Prostate gland (tissue), 2 donors: Measurements from ENCODE around the gene LPP. TPM values are rescaled to one million over a fixed set of nuclear protein-coding genes. Genes with fewer than 3 reads are reported as not detected.

ENCODE experiments used
- DNase-seq: peaks from one replicate; pipeline ENCODE4 v3.0.0-alpha.2; 2019; ENCODE audit warnings: low spot score
- H3K27ac ChIP-seq, 2 donors: fragments of 200-600 bp; sonication (generic); 2 replicates each; pipeline ENCODE4 v1.5.1; 2017 to 2019
- H3K27me3 ChIP-seq: fragments of 200-600 bp; sonication (generic); replicated peaks from 2 replicates; pipeline ENCODE4 v1.5.1; 2019; ENCODE audit not compliant: insufficient read depth
- H3K36me3 ChIP-seq, 2 donors: fragments of 200-600 bp; sonication (generic); 1 replicate in 1 of 2; 2 replicates in 1 of 2; pipeline versions ENCODE4 v1.5.1 to v1.8.1; 2017 to 2019
- H3K4me1 ChIP-seq: fragments of 200-600 bp; sonication (generic); replicated peaks from 2 replicates; pipeline ENCODE4 v1.5.1; 2019
- H3K4me3 ChIP-seq, 2 donors: fragments of 200-600 bp; sonication (generic); 2 replicates each; pipeline ENCODE4 v1.5.1; 2017 to 2019
- H3K9me3 ChIP-seq: fragments of 200-600 bp; sonication (generic); 2 replicates; pipeline ENCODE4 v1.5.1; 2017
- CTCF ChIP-seq, 4 experiments: fragments of 200-600 bp in 2 of 4; fragments of 450-650 bp in 2 of 4; sonication (generic) in 2 of 4; IDR thresholded peaks; 1 replicate in 3 of 4; 2 replicates in 1 of 4; pipeline ENCODE4 v1.5.1; 2016 to 2019; ENCODE audit warnings: antibody characterized with exemption in 4 of 4, mild to moderate bottlenecking in 2 of 4, moderate library complexity in 2 of 4
- POLR2A ChIP-seq: fragments of 450-650 bp; IDR thresholded peaks from one replicate; pipeline ENCODE4 v1.6.1; 2016; ENCODE audit warnings: antibody characterized with exemption, mild to moderate bottlenecking
- POLR2AphosphoS5 ChIP-seq: sonication (generic); formaldehyde crosslinking; IDR thresholded peaks from one replicate; pipeline ENCODE4 v1.6.1; 2017; ENCODE audit warnings: antibody characterized with exemption
- WGBS: methylation state at CpG from one replicate; pipeline ENCODE4 v1.1.5; 2018; 5-methylcytosine and 5-hydroxymethylcytosine counted together
- intact Hi-C: fragments of 100-400 bp; cut with DNase I; formaldehyde crosslinking; loops from one replicate; pipeline ENCODE4 v1.14.2; 2022
- total RNA-seq, 2 donors: library from RNA; depleted of rRNA; stranded (reverse); fragments of >200 nt; gene quantifications; one replicate each; pipeline ENCODE4 v1.1.0, GENCODE V29; 2016

The LPP gene
- total RNA-seq, 2 donors from 2014 or later, result 219 to 248 TPM

GRCh38 chr3:188231456-188231855, 77.5 kb downstream of the LPP start:
- Histone ChIP-seq H3K4me1 (peaks cover 8% of the 10 kb centered on the region), H3K4me3 (no peak overlapping the region), H3K27ac (peak overlapping the region; percentile 40 to 57), H3K27me3 (no peaks in the 10 kb centered on the region), H3K36me3 (no peaks in the 10 kb centered on the region), H3K9me3 (no peaks in the 10 kb centered on the region)
- no peak for DNase-seq
- intact Hi-C loops, result no loop called here
- no peak for TF ChIP-seq CTCF (IDR thresholded peaks at IDR 0.05)
- TF ChIP-seq POLR2A, result no peak
- TF ChIP-seq POLR2AphosphoS5, result no peak
- WGBS, result 81% methylated on average over 8 of the region's 8 CpGs

- no peak for DNase-seq
- intact Hi-C loops, result no loop called here
- Histone ChIP-seq H3K9me3 (no peaks in the 10 kb centered on the region), H3K4me3 (no peak overlapping the region), H3K27ac (no peak overlapping the region), H3K4me1 (peaks cover 8% of the 10 kb centered on the region), H3K27me3 (no peaks in the 10 kb centered on the region), H3K36me3 (no peaks in the 10 kb centered on the region)
- 89% methylated on average over 2 of the region's 2 CpGs for WGBS
- TF ChIP-seq POLR2AphosphoS5 (no peak), CTCF (IDR thresholded peaks at IDR 0.05) (no peak), POLR2A (no peak)
Observed at GRCh38 chr3:188232656-188233055, 78.7 kb downstream of the LPP start.

- H3K27ac ChIP-seq, result no peak overlapping the region
- no peak for DNase-seq
- intact Hi-C loops, result no loop called here
- H3K36me3 ChIP-seq, result no peaks in the 10 kb centered on the region
- H3K27me3 ChIP-seq, result no peaks in the 10 kb centered on the region
- H3K9me3 ChIP-seq, result no peaks in the 10 kb centered on the region
- H3K4me1 ChIP-seq, result peaks cover 7% of the 10 kb centered on the region
- WGBS, result 60% methylated on average over 1 of the region's 1 CpG
- TF ChIP-seq CTCF (IDR thresholded peaks at IDR 0.05) (no peak), POLR2A (no peak), POLR2AphosphoS5 (no peak)
- H3K4me3 ChIP-seq, result no peak overlapping the region
Observed at GRCh38 chr3:188233320-188233719, 79.4 kb downstream of the LPP start.

GRCh38 chr3:188234132-188234531, 80.2 kb downstream of the LPP start:
- no peak for DNase-seq
- no peak overlapping the region for H3K27ac ChIP-seq
- no peak overlapping the region for H3K4me3 ChIP-seq
- H3K27me3 ChIP-seq, result no peaks in the 10 kb centered on the region
- TF ChIP-seq POLR2AphosphoS5 (no peak), CTCF (IDR thresholded peaks at IDR 0.05) (no peak)
- 95% methylated on average over 3 of the region's 3 CpGs for WGBS
- no peaks in the 10 kb centered on the region for H3K4me1 ChIP-seq
- intact Hi-C loops, result no loop called here
- H3K9me3 ChIP-seq, result no peaks in the 10 kb centered on the region
- H3K36me3 ChIP-seq, result no peaks in the 10 kb centered on the region

- DNase-seq, result no peak
- no peaks in the 10 kb centered on the region for H3K27me3 ChIP-seq
- intact Hi-C loops, result no loop called here
- no peaks in the 10 kb centered on the region for H3K4me1 ChIP-seq
- no peaks in the 10 kb centered on the region for H3K36me3 ChIP-seq
- WGBS, result 94% methylated on average over 4 of the region's 4 CpGs
- TF ChIP-seq CTCF (IDR thresholded peaks at IDR 0.05), result no peak
- no peak for TF ChIP-seq POLR2AphosphoS5
- TF ChIP-seq POLR2A, result no peak
- no peak overlapping the region for H3K4me3 ChIP-seq
- no peaks in the 10 kb centered on the region for H3K9me3 ChIP-seq
- no peak overlapping the region for H3K27ac ChIP-seq
Observed at GRCh38 chr3:188236271-188236670, 82.3 kb downstream of the LPP start.
